HepG2 (cell line): ENCODE measurements around the gene PHIP. TPM values are rescaled to one million over a fixed set of nuclear protein-coding genes. Genes with fewer than 3 reads are reported as not detected.
A peak's percentile ranks its signal among the peaks of the same experiment; 100 is the strongest.

Source experiments
- BCL6 ChIP-seq: IDR thresholded peaks from 2 replicates; pipeline ENCODE4 v1.6.1; 2016; ENCODE audit warnings: missing genetic modification reagents, missing compliant biosample characterization
- CBFB ChIP-seq: sonication (generic); formaldehyde crosslinking; IDR thresholded peaks from 2 replicates; pipeline ENCODE4 v1.4.0; 2020; ENCODE audit warnings: missing genetic modification reagents
- CREM ChIP-seq, 2 experiments: sonication (generic) in 1 of 2; formaldehyde crosslinking in 1 of 2; IDR thresholded peaks; 2 replicates each; pipeline versions ENCODE4 v1.4.0 to v1.6.1; 2016 to 2020; ENCODE audit warnings: antibody characterized with exemption in 1 of 2, mild to moderate bottlenecking in 1 of 2, missing genetic modification reagents in 1 of 2
- CSRNP2 ChIP-seq: sonication (generic); formaldehyde crosslinking; conservative IDR thresholded peaks from 2 replicates; pipeline ENCODE4 v1.8.0; 2022; ENCODE audit warnings: low read depth, missing genetic modification reagents
- ELF3 ChIP-seq: IDR thresholded peaks from 2 replicates; pipeline ENCODE4 v1.6.1; 2016; ENCODE audit warnings: missing genetic modification reagents, missing compliant biosample characterization
- GABPB1 ChIP-seq: IDR thresholded peaks from 2 replicates; pipeline ENCODE4 v1.6.1; 2016; ENCODE audit warnings: mild to moderate bottlenecking, missing genetic modification reagents, moderate library complexity, missing compliant biosample characterization
- GTF3A ChIP-seq: sonication (generic); formaldehyde crosslinking; conservative IDR thresholded peaks from 2 replicates; pipeline ENCODE4 v1.4.0; 2020; ENCODE audit warnings: mild to moderate bottlenecking, missing genetic modification reagents
- NR2F6 ChIP-seq, 2 experiments: IDR thresholded peaks; 2 replicates each; pipeline ENCODE4 v1.6.1; 2016; ENCODE audit warnings: antibody characterized with exemption in 1 of 2, mild to moderate bottlenecking in 1 of 2
- PAXIP1 ChIP-seq: sonication (generic); formaldehyde crosslinking; conservative IDR thresholded peaks from 2 replicates; pipeline ENCODE4 v1.4.0; 2020; ENCODE audit warnings: mild to moderate bottlenecking, missing genetic modification reagents, moderate library complexity
- SALL1 ChIP-seq: sonication (generic); formaldehyde crosslinking; IDR thresholded peaks from 2 replicates; pipeline ENCODE4 v1.8.0; 2022; ENCODE audit warnings: mild to moderate bottlenecking, missing genetic modification reagents
- TBX2 ChIP-seq: sonication (generic); formaldehyde crosslinking; IDR thresholded peaks from 2 replicates; pipeline ENCODE4 v1.5.0; 2020; ENCODE audit warnings: missing genetic modification reagents, mild to moderate bottlenecking, borderline replicate concordance
- YEATS4 ChIP-seq: sonication (generic); formaldehyde crosslinking; IDR thresholded peaks from 2 replicates; pipeline ENCODE4 v1.4.0; 2020; ENCODE audit warnings: missing genetic modification reagents, borderline replicate concordance
- ZNF816 ChIP-seq: sonication (generic); formaldehyde crosslinking; IDR thresholded peaks from 2 replicates; pipeline ENCODE4 v1.8.0; 2022; ENCODE audit warnings: missing genetic modification reagents, mild to moderate bottlenecking, borderline replicate concordance
- ZNF879 ChIP-seq: sonication (generic); formaldehyde crosslinking; IDR thresholded peaks from 2 replicates; pipeline ENCODE4 v1.8.1; 2023; ENCODE audit warnings: missing genetic modification reagents
- ZSCAN12 ChIP-seq: sonication (generic); formaldehyde crosslinking; IDR thresholded peaks from 2 replicates; pipeline ENCODE4 v1.9.0; 2021; ENCODE audit warnings: mild to moderate bottlenecking, missing genetic modification reagents
- polyA plus RNA-seq, 8 experiments: library from polyadenylated mRNA; depleted of rRNA in 3 of 8; stranded (reverse) in 7 of 8; unstranded in 1 of 8; fragments of >200 nt; fragmentation: Illumina TruSeq in 4 of 8; extraction: Trizol in 4 of 8; gene quantifications; 2 replicates each; pipeline versions ENCODE4 v1.2.1 to v1.2.3, GENCODE V29; 2011 to 2016; ENCODE audit warnings: low read depth in 4 of 8, missing spikeins in 1 of 8, mixed read lengths in 1 of 8; ENCODE audit not compliant: insufficient read depth in 1 of 8
- total RNA-seq, 5 experiments: library from RNA; depleted of rRNA; stranded (reverse); fragments of >200 nt; fragmentation: Illumina TruSeq; extraction: Trizol; gene quantifications; 2 replicates each; pipeline ENCODE4 v1.2.3, GENCODE V29; 2016; ENCODE audit warnings: low read depth in 1 of 5
- TF ChIP-seq, protein P1 (sequence below): sonication (generic); formaldehyde crosslinking; IDR thresholded peaks from 2 replicates; pipeline ENCODE4 v1.4.0; 2020; ENCODE audit warnings: missing genetic modification reagents
- TF ChIP-seq, protein P2 (sequence below): sonication (generic); formaldehyde crosslinking; IDR thresholded peaks from 2 replicates; pipeline ENCODE4 v1.5.0; 2020; ENCODE audit warnings: mild to moderate bottlenecking, missing genetic modification reagents, borderline replicate concordance

Gene PHIP
- total and polyA plus RNA-seq, 2 of the 13 experiments (the other 11 are each of a cell fraction or from before 2014, with no cell fraction given), result 6.5 to 23.5 TPM

GRCh38 chr6:79078075-79078969 is at the start of gene PHIP (continued):
- TF ChIP-seq ELF3 (CRISPR knock-in tag), result peak; percentile 86
- no peak for TF ChIP-seq CSRNP2
- no peak; the same call in 1 of the 2 replicates for TF ChIP-seq CREM (IDR thresholded peaks at IDR 0.05)
- no peak for TF ChIP-seq CREM (CRISPR knock-in tag; IDR thresholded peaks at IDR 0.05)
- TF ChIP-seq GTF3A, result no peak
- peak; percentile 88 for TF ChIP-seq SALL1 (CRISPR knock-in tag)
- TF ChIP-seq CBFB (CRISPR knock-in tag), result peak; percentile 82
- TF ChIP-seq ZNF816, result peak; percentile 74; the same call in 1 of the 2 replicates
- peak; percentile 92 for TF ChIP-seq YEATS4 (CRISPR knock-in tag)
- TF ChIP-seq, protein P1, sequence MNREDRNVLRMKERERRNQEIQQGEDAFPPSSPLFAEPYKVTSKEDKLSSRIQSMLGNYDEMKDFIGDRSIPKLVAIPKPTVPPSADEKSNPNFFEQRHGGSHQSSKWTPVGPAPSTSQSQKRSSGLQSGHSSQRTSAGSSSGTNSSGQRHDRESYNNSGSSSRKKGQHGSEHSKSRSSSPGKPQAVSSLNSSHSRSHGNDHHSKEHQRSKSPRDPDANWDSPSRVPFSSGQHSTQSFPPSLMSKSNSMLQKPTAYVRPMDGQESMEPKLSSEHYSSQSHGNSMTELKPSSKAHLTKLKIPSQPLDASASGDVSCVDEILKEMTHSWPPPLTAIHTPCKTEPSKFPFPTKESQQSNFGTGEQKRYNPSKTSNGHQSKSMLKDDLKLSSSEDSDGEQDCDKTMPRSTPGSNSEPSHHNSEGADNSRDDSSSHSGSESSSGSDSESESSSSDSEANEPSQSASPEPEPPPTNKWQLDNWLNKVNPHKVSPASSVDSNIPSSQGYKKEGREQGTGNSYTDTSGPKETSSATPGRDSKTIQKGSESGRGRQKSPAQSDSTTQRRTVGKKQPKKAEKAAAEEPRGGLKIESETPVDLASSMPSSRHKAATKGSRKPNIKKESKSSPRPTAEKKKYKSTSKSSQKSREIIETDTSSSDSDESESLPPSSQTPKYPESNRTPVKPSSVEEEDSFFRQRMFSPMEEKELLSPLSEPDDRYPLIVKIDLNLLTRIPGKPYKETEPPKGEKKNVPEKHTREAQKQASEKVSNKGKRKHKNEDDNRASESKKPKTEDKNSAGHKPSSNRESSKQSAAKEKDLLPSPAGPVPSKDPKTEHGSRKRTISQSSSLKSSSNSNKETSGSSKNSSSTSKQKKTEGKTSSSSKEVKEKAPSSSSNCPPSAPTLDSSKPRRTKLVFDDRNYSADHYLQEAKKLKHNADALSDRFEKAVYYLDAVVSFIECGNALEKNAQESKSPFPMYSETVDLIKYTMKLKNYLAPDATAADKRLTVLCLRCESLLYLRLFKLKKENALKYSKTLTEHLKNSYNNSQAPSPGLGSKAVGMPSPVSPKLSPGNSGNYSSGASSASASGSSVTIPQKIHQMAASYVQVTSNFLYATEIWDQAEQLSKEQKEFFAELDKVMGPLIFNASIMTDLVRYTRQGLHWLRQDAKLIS (CRISPR knock-in tag), result no peak
- peak; percentile 76 for TF ChIP-seq GABPB1 (CRISPR knock-in tag)
- peak; percentile 75 for TF ChIP-seq TBX2 (CRISPR knock-in tag)
- no peak for TF ChIP-seq ZSCAN12 (CRISPR knock-in tag)
- TF ChIP-seq, protein P2, sequence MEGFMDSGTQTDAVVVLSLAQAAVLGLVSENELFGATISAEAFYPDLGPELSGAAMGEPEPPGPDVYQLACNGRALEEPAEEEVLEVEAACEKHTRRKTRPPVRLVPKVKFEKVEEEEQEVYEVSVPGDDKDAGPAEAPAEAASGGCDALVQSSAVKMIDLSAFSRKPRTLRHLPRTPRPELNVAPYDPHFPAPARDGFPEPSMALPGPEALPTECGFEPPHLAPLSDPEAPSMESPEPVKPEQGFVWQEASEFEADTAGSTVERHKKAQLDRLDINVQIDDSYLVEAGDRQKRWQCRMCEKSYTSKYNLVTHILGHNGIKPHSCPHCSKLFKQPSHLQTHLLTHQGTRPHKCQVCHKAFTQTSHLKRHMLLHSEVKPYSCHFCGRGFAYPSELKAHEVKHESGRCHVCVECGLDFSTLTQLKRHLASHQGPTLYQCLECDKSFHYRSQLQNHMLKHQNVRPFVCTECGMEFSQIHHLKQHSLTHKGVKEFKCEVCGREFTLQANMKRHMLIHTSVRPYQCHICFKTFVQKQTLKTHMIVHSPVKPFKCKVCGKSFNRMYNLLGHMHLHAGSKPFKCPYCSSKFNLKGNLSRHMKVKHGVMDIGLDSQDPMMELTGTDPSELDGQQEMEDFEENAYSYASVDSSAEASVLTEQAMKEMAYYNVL (CRISPR knock-in tag), result peak; percentile 24; the same call in 1 of the 2 replicates
- TF ChIP-seq PAXIP1 (CRISPR knock-in tag), result peak; percentile 49; the same call in 1 of the 2 replicates
- TF ChIP-seq NR2F6 (IDR thresholded peaks at IDR 0.05), result no peak
- 0 out of 2 replicates have a peak, but pooled peaks have one; percentile 2 for TF ChIP-seq NR2F6 (CRISPR knock-in tag; IDR thresholded peaks at IDR 0.05)
- 0 out of 2 replicates have a peak, but pooled peaks have one; percentile 54 for TF ChIP-seq ZNF879 (CRISPR knock-in tag)
- no peak for TF ChIP-seq BCL6 (CRISPR knock-in tag)
